ENCODE measurements around the gene MLIP.
"Not testable (repeated sequence)": the region's sequence is repeated elsewhere in the genome, so short reads cannot be mapped to it uniquely, and the experiment has no call there.

MLIP gene

DNA sequence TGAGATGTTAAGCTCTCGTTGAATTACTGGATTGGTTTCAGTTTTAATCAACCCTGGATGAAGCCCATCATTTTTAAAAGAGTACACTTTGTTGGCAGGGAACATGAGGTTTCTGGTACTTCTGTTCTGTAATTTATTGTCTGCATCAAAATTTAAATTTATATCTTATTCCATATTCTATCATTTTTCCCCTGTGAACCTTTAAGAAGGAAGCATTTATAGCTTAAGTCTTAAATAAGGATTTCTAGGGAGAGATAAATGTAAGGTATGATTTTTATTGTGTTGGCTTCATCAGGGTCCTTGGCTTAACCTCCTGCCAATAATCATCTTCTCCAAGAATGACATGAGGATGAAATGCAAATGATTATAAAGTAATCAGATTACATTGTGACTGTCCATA lies 40.6 kb downstream of the MLIP start:
- DNase-seq = no peak

DNA sequence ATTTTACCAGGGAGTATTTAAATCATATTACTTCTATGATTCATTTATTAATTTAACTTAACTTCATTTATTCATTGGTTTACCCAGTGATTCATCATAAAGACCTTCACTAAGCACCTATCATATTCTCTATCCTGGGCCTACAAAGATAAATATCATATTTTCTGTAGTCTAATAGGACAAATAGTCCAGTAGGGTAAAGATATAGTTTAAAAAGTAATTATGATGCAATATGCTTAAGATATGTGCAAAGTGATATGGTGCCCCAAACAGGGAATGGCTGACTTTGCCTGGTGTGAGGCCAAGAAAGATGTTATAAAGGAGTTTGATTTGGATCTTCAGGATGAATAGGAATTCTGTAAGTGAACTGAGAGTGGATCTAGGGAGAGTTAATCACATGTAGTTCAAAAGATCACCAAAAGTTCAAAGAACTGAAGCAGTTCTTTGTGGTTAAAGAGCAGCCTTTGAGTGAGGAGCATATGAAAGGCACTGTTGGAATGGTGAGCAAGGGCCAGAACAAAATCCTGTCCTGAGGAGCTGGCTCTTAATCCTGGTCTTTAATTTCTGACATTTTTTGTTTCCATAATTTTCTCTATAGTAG lies 45.5 kb downstream of the MLIP start:
- DNase-seq = no peak

GRCh38 chr6:54157405-54157804 lies 46.2 kb downstream of the MLIP start:
- DNase-seq = no peak

- no peak for DNase-seq
Observed at GRCh38 chr6:54173089-54173488, 61.8 kb downstream of the MLIP start.

GRCh38 chr6:54179152-54179551 lies 67.9 kb downstream of the MLIP start:
- DNase-seq = no peak

DNA sequence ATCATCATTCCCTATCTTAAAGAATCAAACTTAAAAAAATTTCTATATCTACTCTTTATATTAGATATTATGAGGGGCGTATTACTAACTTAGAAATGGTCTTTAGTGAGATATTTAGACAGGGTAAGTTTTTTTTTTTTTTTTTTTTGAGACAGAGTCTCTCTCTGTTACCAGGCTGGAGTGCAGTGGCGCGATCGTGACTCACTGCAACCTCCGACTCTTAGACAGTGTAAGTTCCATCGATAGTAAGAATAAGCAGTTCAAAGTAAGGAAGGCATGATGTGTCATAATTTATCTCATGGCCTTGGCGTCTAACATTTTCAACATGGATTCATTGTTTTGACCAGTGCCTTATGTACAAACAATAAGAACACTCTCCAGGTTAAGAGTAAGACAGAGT lies 72.4 kb downstream of the MLIP start:
- DNase-seq = no peak

- DNase-seq = no peak
Observed at GRCh38 chr6:54185885-54186284, 74.6 kb downstream of the MLIP start.

DNA sequence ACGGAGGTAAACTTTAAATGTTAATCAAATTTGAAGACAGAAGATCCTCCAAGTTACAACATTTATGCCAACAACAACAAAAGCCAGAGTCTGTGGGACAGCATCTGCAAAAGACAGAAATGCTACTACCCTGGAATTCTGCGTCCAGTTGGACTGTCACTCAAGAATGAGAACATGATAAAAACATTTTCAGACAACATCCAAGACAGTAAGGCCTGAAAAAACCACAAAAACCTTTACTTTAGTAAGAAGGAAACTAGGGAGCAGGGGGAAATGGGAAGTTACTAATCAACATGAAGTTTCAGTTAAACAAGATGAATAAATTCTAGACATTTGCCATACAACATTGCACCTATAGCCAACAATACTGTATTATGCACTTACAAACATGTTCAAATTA lies 77.6 kb downstream of the MLIP start:
- DNase-seq = no peak

- DNase-seq = no peak
Observed at GRCh38 chr6:54191461-54191860, 80.2 kb downstream of the MLIP start.

GRCh38 chr6:54192993-54193392 lies 81.8 kb downstream of the MLIP start:
- DNase-seq = no peak

- DNase-seq = no peak
Observed at GRCh38 chr6:54193560-54193959, 82.3 kb downstream of the MLIP start.

DNA sequence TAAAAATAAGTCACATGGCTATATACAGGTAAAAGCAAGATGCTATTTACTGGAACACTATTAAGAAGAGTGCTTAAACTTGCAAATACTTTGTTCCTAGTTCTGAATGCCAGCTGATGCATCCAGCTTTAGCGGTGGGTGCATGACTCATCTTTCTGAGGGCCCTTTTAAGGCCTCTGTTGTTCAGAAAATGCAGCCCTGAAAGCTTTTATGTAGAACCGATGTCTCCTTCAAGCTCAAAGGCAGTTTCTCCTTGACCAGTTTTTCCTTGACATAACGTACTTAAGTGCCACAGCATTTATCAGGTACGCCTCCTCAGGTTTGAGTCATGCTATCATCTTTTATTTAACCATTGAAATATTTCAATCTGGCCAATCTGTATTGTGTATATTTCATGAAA lies 82.8 kb downstream of the MLIP start:
- no peak for DNase-seq

- DNase-seq = no peak
Observed at GRCh38 chr6:54195637-54196036, 84.4 kb downstream of the MLIP start.

GRCh38 chr6:54196905-54197304 lies 85.7 kb downstream of the MLIP start:
- no peak for DNase-seq

DNA sequence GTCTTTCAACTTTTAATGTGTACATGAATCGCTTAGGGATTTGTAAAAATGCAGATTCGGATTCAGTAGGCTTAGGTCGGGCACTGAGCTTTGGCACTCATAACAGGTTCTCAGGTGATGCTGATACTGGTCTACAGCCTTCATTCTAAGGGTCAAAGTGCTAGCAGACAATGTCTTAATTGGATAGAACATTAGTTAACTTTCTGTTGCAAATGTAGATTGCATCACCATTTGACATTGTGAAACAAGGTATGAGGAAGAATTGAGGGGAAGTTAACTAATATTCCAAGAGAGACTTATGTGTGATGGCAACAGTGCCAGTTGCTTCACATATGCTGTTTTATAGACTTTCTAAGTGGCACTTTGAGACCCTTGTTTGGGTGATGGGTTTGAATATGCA lies 86.9 kb downstream of the MLIP start:
- DNase-seq = no peak

- not testable (repeated sequence) for DNase-seq
Observed at GRCh38 chr6:54203474-54204035, 92.3 kb downstream of the MLIP start.

- no peak for DNase-seq
Observed at GRCh38 chr6:54204921-54205591, 93.8 kb downstream of the MLIP start.

GRCh38 chr6:54206510-54206909 lies 95.3 kb downstream of the MLIP start:
- no peak for DNase-seq

GRCh38 chr6:54209983-54210382 lies 98.7 kb downstream of the MLIP start:
- not testable (repeated sequence) for DNase-seq

- no peak for DNase-seq
Observed at GRCh38 chr6:54214286-54214685, 103.0 kb downstream of the MLIP start.

GRCh38 chr6:54216336-54216735 lies 105.1 kb downstream of the MLIP start:
- DNase-seq = no peak

DNA sequence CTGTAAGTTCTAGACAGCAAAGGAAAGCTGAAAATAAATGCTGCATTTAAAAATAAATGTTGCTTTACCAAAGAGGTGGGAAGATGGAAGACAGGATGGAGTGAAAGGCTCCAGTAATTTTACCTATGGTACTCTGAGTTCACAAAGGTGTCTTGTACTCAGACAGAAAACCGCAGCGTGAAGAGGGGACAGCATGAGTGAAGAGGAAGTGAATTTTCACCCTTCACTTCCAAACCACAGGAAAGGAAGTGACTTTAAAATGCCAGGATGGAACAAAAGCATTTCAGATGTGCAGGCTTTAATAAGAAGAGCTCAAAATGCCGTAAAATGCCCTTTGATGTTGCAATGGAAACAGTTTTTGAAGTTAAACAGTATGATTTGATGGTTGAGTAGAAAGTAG lies 105.8 kb downstream of the MLIP start:
- no peak for DNase-seq

- no peak for DNase-seq
Observed at GRCh38 chr6:54222217-54222616, 111.0 kb downstream of the MLIP start.

- DNase-seq = no peak
Observed at GRCh38 chr6:54232703-54233102, 121.5 kb downstream of the MLIP start.

DNA sequence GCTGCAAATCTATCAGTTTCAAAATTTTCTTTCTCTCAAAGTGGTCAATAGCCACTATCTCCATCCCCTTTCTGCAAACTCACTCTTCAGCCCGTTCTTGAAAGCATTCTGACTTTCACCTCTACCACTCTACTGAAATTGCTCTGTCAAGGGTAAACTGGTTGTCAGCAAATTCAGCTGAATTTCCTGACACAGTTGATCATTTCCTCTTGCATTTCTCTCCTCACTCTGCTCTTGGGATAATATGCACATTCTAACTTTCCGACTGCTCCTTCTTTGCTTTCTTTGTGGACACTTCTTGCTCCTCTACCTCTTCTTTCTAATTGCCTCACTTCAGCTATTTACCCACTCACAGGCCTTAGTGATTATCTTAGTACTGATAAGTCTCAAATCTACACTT lies 123.3 kb downstream of the MLIP start:
- DNase-seq = no peak

Data from CD4-positive, alpha-beta T cell treated with Interferon alpha-2 for 1 hour (primary cell).